Ishikawa (cell line): ENCODE data around the gene PPP4R2.

ENCODE experiments used
- CEBPB ChIP-seq: IDR thresholded peaks from 2 replicates; pipeline ENCODE4 v1.6.1; 2012
- EP300 ChIP-seq: IDR thresholded peaks from 2 replicates; pipeline ENCODE4 v1.6.1; 2012; ENCODE audit warnings: borderline replicate concordance
- TAF1 ChIP-seq: IDR thresholded peaks from 2 replicates; pipeline ENCODE4 v1.6.1; 2012; ENCODE audit warnings: low read depth, mild to moderate bottlenecking
- YY1 ChIP-seq: IDR thresholded peaks from 2 replicates; pipeline ENCODE4 v1.6.1; 2012; ENCODE audit warnings: low read depth

DNA sequence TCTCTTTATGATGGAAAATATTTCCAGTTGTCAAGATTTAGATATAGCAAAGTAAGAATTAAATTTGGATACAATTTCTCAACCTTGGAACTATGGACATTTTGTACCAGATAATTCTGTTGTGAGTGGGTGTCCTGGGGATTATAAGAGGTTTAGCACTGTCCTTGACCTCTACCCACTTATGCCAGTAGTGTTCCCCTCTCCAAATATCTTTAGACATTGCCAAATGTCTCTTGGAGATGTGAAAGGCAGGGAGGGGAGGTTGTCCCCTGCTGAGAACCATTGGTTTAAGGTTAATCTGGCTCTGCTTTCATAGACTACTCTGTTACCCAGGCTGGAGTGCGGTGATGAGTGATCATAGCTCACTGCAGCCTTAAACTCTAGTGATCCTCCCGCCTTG is 64.8 kb downstream of the PPP4R2 start, which contains the start of gene EBLN2:
- TF ChIP-seq CEBPB (no peak), EP300 (no peak), YY1 (no peak), TAF1 (no peak)
